Measurements from ENCODE around the gene ASGR1. TPM values are rescaled to one million over a fixed set of nuclear protein-coding genes. Genes with fewer than 3 reads are reported as not detected.
"Not testable (repeated sequence)": the region's sequence is repeated elsewhere in the genome, so short reads cannot be mapped to it uniquely, and the experiment has no call there.

The ASGR1 gene
- total RNA-seq, 2 donors from 2014 or later: 1.9 to 5.4 TPM

DNA sequence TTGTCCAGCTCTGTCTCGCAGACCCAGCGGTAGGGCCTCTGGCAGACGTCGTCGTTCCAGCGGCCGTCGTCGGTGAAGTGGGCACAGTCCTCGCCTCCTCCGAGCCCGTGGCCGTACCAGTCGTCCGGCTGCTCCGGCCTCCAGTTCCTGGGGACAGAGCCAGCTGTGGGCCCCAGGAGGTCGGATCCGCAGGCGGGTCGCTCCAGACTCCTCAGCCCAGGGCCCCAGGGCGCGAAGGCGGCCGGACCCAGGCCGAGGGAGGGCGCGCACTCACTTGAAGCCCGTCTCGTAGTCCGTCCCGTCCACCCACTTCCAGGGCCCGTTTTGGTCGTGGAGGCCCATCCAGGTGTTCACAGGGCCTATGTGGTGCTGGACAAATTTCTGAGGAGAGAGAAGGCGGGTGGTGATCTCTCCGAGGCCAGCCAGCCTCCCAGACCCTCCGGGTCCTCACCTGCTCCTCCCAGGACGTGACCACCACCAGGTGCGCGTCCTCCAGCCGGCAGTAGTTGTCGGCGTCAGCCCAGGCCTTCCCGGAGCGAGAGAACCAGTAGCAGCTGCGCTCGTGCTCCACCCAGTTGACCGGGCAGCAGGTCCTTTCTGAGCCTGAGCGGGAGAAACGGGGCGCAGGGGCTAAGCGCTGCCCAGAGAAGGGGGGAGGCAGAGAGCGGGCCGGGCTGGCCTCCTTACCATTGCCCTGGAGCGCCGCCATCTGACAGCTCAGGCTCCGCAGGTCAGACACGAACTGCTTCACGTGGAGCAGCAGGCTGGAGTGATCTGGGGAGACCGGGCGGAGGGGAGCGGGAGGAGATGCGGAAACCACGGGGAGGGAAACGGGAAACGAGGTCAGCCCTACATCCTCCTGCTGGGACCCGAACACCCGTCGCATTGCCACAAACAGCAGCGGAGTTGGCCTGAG is 5.2 kb downstream of the ASGR1 start:
- DNase-seq (ENCODE audit: low spot score) (no peak), ATAC-seq (ENCODE audit: insufficient number of reproducible peaks, low FRiP score, low read depth) (no peak)
- no peaks in the 10 kb centered on the region for H3K36me3 ChIP-seq
- peaks cover 13% of the 10 kb centered on the region for H3K27me3 ChIP-seq (replicated peaks; ENCODE audit: insufficient read depth)
- peaks cover 11 to 14% of the 10 kb centered on the region in 2 donors for H3K4me1 ChIP-seq (ENCODE audit: control insufficient read depth in 1 of 2, low read depth in 2 of 2)
- H3K27ac ChIP-seq: no peak overlapping the region
- peak overlapping the region; percentile 40 for H3K4me3 ChIP-seq
- H3K9me3 ChIP-seq: peaks cover 4% of the 10 kb centered on the region
- TF ChIP-seq, protein P1, sequence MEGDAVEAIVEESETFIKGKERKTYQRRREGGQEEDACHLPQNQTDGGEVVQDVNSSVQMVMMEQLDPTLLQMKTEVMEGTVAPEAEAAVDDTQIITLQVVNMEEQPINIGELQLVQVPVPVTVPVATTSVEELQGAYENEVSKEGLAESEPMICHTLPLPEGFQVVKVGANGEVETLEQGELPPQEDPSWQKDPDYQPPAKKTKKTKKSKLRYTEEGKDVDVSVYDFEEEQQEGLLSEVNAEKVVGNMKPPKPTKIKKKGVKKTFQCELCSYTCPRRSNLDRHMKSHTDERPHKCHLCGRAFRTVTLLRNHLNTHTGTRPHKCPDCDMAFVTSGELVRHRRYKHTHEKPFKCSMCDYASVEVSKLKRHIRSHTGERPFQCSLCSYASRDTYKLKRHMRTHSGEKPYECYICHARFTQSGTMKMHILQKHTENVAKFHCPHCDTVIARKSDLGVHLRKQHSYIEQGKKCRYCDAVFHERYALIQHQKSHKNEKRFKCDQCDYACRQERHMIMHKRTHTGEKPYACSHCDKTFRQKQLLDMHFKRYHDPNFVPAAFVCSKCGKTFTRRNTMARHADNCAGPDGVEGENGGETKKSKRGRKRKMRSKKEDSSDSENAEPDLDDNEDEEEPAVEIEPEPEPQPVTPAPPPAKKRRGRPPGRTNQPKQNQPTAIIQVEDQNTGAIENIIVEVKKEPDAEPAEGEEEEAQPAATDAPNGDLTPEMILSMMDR (IDR thresholded peaks at IDR 0.05): no peak

- not testable (repeated sequence) for H3K27ac ChIP-seq; H3K9me3 ChIP-seq; ATAC-seq (ENCODE audit: insufficient number of reproducible peaks, low FRiP score, low read depth); H3K36me3 ChIP-seq; H3K4me3 ChIP-seq; DNase-seq (ENCODE audit: low spot score); H3K4me1 ChIP-seq (ENCODE audit: control insufficient read depth in 1 of 2, low read depth in 2 of 2)
- peaks cover 13% of the 10 kb centered on the region for H3K27me3 ChIP-seq (replicated peaks; ENCODE audit: insufficient read depth)
Observed at GRCh38 chr17:7172522-7173191, 6.5 kb downstream of the ASGR1 start.

- ATAC-seq (ENCODE audit: insufficient number of reproducible peaks, low FRiP score, low read depth); H3K36me3 ChIP-seq; H3K4me3 ChIP-seq; H3K27ac ChIP-seq; DNase-seq (ENCODE audit: low spot score); H3K9me3 ChIP-seq; H3K27me3 ChIP-seq (replicated peaks; ENCODE audit: insufficient read depth); H3K4me1 ChIP-seq (ENCODE audit: control insufficient read depth in 1 of 2, low read depth in 2 of 2): not testable (repeated sequence)
Observed at GRCh38 chr17:7169565-7169908, 9.6 kb downstream of the ASGR1 start.

DNA sequence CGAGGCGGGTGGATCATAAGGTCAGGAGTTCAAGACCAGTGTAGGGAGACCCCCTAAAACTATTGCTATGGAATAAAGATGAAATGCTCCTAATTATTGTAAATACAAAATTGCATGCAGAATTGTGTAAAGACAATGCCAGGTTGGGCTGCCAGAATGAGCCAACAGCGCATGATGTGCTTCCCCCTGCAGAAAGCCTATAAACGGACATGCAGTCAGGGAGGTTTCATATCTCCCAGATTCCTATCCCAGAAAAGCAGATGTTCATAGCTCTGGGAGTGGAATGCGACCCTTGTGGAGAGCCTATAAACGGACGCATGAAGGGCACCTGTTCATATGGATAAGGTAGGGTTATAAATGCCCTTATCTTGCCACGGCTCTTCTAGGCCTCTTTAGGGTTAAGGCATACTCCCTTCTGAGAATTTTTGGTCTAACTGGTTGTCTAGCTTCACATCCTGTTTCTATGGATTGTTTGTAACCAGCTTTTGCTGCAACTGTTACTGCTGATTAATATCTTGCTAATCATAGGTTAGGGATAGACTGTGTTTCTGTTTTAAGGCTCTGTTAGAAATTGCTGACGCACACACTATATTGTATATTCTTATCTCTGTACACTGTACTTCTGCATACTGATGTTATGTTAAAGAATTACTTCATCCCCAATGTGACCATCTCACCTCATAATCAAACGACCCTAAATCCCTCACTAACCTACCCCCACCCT is 10.2 kb downstream of the ASGR1 start:
- not testable (repeated sequence) for H3K9me3 ChIP-seq; H3K4me3 ChIP-seq; ATAC-seq (ENCODE audit: insufficient number of reproducible peaks, low FRiP score, low read depth); H3K27ac ChIP-seq; DNase-seq (ENCODE audit: low spot score); H3K4me1 ChIP-seq (ENCODE audit: control insufficient read depth in 1 of 2, low read depth in 2 of 2); H3K36me3 ChIP-seq; H3K27me3 ChIP-seq (replicated peaks; ENCODE audit: insufficient read depth)

GRCh38 chr17:7167832-7168231 is 11.3 kb downstream of the ASGR1 start:
- ATAC-seq (ENCODE audit: insufficient number of reproducible peaks, low FRiP score, low read depth): no peak
- Histone ChIP-seq H3K4me1 (ENCODE audit: control insufficient read depth in 1 of 2, low read depth in 2 of 2) (no peaks in the 10 kb centered on the region), H3K27me3 (replicated peaks; ENCODE audit: insufficient read depth) (no peaks in the 10 kb centered on the region), H3K4me3 (no peak overlapping the region), H3K36me3 (no peaks in the 10 kb centered on the region), H3K27ac (no peak overlapping the region), H3K9me3 (peaks cover 5% of the 10 kb centered on the region)
- DNase-seq (ENCODE audit: low spot score): no peak
- TF ChIP-seq, protein P1 (IDR thresholded peaks at IDR 0.05): no peak

GRCh38 chr17:7166873-7167272 is 12.3 kb downstream of the ASGR1 start:
- TF ChIP-seq, protein P1 (IDR thresholded peaks at IDR 0.05): no peak
- H3K4me3 ChIP-seq: no peak overlapping the region
- no peaks in the 10 kb centered on the region for H3K27me3 ChIP-seq (replicated peaks; ENCODE audit: insufficient read depth)
- no peaks in the 10 kb centered on the region for H3K4me1 ChIP-seq (ENCODE audit: control insufficient read depth in 1 of 2, low read depth in 2 of 2)
- no peaks in the 10 kb centered on the region for H3K36me3 ChIP-seq
- ATAC-seq (ENCODE audit: insufficient number of reproducible peaks, low FRiP score, low read depth): no peak
- peaks cover 5% of the 10 kb centered on the region for H3K9me3 ChIP-seq
- DNase-seq (ENCODE audit: low spot score): no peak
- H3K27ac ChIP-seq: no peak overlapping the region

DNA sequence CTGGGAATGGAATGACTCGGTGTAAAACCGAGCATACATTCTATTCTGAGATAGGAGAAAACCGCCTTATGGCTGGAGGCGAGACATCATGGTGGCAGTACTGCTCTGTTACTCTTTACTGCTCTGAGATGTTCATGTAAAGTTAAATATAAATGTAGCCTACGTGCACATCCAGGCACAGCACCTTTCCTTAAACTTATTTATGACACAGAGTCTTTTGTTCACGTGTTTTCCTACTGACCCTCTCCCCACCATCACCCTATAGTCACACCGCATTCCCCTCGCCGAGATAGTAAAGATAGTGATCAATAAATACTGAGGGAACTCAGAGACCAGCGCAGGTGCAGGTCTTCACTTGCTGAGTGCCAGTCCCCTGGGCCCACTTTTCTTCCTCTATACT is 19.6 kb downstream of the ASGR1 start:
- not testable (repeated sequence) for H3K27ac ChIP-seq; ATAC-seq (ENCODE audit: insufficient number of reproducible peaks, low FRiP score, low read depth); DNase-seq (ENCODE audit: low spot score); H3K27me3 ChIP-seq (replicated peaks; ENCODE audit: insufficient read depth); H3K36me3 ChIP-seq; H3K4me3 ChIP-seq; H3K9me3 ChIP-seq; H3K4me1 ChIP-seq (ENCODE audit: control insufficient read depth in 1 of 2, low read depth in 2 of 2)

DNA sequence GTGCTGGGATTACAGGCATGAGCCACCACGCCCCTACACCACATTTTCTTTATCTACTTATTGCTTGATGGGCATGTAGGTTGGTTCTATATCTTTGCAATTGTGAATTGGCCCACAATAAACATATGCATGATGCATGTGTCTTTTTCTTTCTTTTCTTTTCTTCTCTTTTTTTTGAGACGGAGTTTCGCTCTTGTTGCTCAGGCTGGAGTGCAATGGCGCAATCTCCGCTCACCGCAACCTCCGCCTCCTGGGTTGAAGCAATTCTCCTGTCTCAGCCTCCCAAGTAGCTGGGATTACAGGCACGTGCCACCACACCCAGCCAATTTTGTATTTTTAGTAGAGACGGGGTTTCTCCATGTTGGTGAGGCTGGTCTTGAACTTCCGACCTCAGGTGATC is 20.7 kb downstream of the ASGR1 start:
- not testable (repeated sequence) for H3K27ac ChIP-seq; ATAC-seq (ENCODE audit: insufficient number of reproducible peaks, low FRiP score, low read depth); H3K9me3 ChIP-seq; H3K4me3 ChIP-seq; H3K4me1 ChIP-seq (ENCODE audit: control insufficient read depth in 1 of 2, low read depth in 2 of 2); H3K27me3 ChIP-seq (replicated peaks; ENCODE audit: insufficient read depth); DNase-seq (ENCODE audit: low spot score); H3K36me3 ChIP-seq

All from thoracic aorta (tissue), 2 donors.